HepG2 (cell line): ENCODE measurements around the gene UQCRC2. TPM values are rescaled to one million over a fixed set of nuclear protein-coding genes. Genes with fewer than 3 reads are reported as not detected.
A peak's percentile ranks its signal among the peaks of the same experiment; 100 is the strongest.

Experiments
- FOXA1 ChIP-seq, 2 experiments: fragments of 450-650 bp in 1 of 2; sonication (generic) in 1 of 2; formaldehyde crosslinking in 1 of 2; IDR thresholded peaks; 2 replicates each; pipeline versions ENCODE4 v1.4.0 to v1.6.1; 2016 to 2020; ENCODE audit warnings: missing genetic modification reagents in 1 of 2
- FOXK2 ChIP-seq: fragments of 450-650 bp; IDR thresholded peaks from 2 replicates; pipeline ENCODE4 v1.6.1; 2016
- KDM5A ChIP-seq: fragments of 200-600 bp; sonication (generic); IDR thresholded peaks from 2 replicates; pipeline ENCODE4 v1.7.0; 2018; ENCODE audit warnings: antibody characterized with exemption, mild to moderate bottlenecking, low read length, borderline replicate concordance
- MLLT10 ChIP-seq: sonication (generic); formaldehyde crosslinking; IDR thresholded peaks from 2 replicates; pipeline ENCODE4 v1.4.0; 2020; ENCODE audit warnings: missing genetic modification reagents
- MTF1 ChIP-seq: sonication (generic); formaldehyde crosslinking; IDR thresholded peaks from 2 replicates; pipeline ENCODE4 v1.5.0; 2020; ENCODE audit warnings: missing genetic modification reagents
- NCOA1 ChIP-seq: sonication (generic); formaldehyde crosslinking; IDR thresholded peaks from 2 replicates; pipeline ENCODE4 v1.9.0; 2021; ENCODE audit warnings: missing genetic modification reagents
- NFYB ChIP-seq: sonication (generic); formaldehyde crosslinking; IDR thresholded peaks from 2 replicates; pipeline ENCODE4 v1.4.0; 2020; ENCODE audit warnings: missing genetic modification reagents
- PHB2 ChIP-seq: fragments of 450-650 bp; IDR thresholded peaks from 2 replicates; pipeline ENCODE4 v1.6.1; 2018; ENCODE audit not compliant: partially characterized antibody
- PITX1 ChIP-seq: sonication (generic); formaldehyde crosslinking; IDR thresholded peaks from 2 replicates; pipeline ENCODE4 v1.5.1; 2020; ENCODE audit warnings: mild to moderate bottlenecking, missing genetic modification reagents
- RBM39 ChIP-seq: fragments of 200-400 bp; formaldehyde crosslinking; IDR thresholded peaks from one replicate; pipeline ENCODE4 v1.6.1; 2018; ENCODE audit warnings: antibody characterized with exemption, mild to moderate bottlenecking, low read depth, low read length; ENCODE audit not compliant: poor library complexity, severe bottlenecking
- ZNF335 ChIP-seq: sonication (generic); formaldehyde crosslinking; IDR thresholded peaks from 2 replicates; pipeline ENCODE4 v1.4.0; 2020; ENCODE audit warnings: missing genetic modification reagents
- ZNF431 ChIP-seq: sonication (generic); formaldehyde crosslinking; IDR thresholded peaks from 2 replicates; pipeline ENCODE4 v1.9.0; 2022; ENCODE audit warnings: missing genetic modification reagents, low read depth, mild to moderate bottlenecking, borderline replicate concordance
- ZNF563 ChIP-seq: sonication (generic); formaldehyde crosslinking; IDR thresholded peaks from 2 replicates; pipeline ENCODE4 v1.8.0; 2022; ENCODE audit warnings: mild to moderate bottlenecking, moderate library complexity, missing genetic modification reagents
- ZNF616 ChIP-seq: sonication (generic); formaldehyde crosslinking; IDR thresholded peaks from 2 replicates; pipeline ENCODE4 v1.5.0; 2020; ENCODE audit warnings: low read depth, mild to moderate bottlenecking, missing genetic modification reagents
- polyA plus RNA-seq, 8 experiments: library from polyadenylated mRNA; depleted of rRNA in 3 of 8; stranded (reverse) in 7 of 8; unstranded in 1 of 8; fragments of >200 nt; fragmentation: Illumina TruSeq in 4 of 8; extraction: Trizol in 4 of 8; gene quantifications; 2 replicates each; pipeline versions ENCODE4 v1.2.1 to v1.2.3, GENCODE V29; 2011 to 2016; ENCODE audit warnings: low read depth in 4 of 8, missing spikeins in 1 of 8, mixed read lengths in 1 of 8; ENCODE audit not compliant: insufficient read depth in 1 of 8
- total RNA-seq, 5 experiments: library from RNA; depleted of rRNA; stranded (reverse); fragments of >200 nt; fragmentation: Illumina TruSeq; extraction: Trizol; gene quantifications; 2 replicates each; pipeline ENCODE4 v1.2.3, GENCODE V29; 2016; ENCODE audit warnings: low read depth in 1 of 5
- TF ChIP-seq, protein P1 (sequence below): IDR thresholded peaks from 2 replicates; pipeline ENCODE4 v1.4.0; 2020; ENCODE audit warnings: mild to moderate bottlenecking, missing genetic modification reagents
- TF ChIP-seq, protein P2 (sequence below): sonication (generic); formaldehyde crosslinking; IDR thresholded peaks from 2 replicates; pipeline ENCODE4 v1.5.0; 2020; ENCODE audit warnings: mild to moderate bottlenecking, missing genetic modification reagents
- TF ChIP-seq, protein P3 (sequence below): sonication (generic); formaldehyde crosslinking; IDR thresholded peaks from 2 replicates; pipeline ENCODE4 v1.5.1; 2020; ENCODE audit warnings: mild to moderate bottlenecking, missing genetic modification reagents, borderline replicate concordance

The UQCRC2 gene
- total and polyA plus RNA-seq, 2 of the 13 experiments (the other 11 are each of a cell fraction or from before 2014, with no cell fraction given) = 442 to 536 TPM

DNA sequence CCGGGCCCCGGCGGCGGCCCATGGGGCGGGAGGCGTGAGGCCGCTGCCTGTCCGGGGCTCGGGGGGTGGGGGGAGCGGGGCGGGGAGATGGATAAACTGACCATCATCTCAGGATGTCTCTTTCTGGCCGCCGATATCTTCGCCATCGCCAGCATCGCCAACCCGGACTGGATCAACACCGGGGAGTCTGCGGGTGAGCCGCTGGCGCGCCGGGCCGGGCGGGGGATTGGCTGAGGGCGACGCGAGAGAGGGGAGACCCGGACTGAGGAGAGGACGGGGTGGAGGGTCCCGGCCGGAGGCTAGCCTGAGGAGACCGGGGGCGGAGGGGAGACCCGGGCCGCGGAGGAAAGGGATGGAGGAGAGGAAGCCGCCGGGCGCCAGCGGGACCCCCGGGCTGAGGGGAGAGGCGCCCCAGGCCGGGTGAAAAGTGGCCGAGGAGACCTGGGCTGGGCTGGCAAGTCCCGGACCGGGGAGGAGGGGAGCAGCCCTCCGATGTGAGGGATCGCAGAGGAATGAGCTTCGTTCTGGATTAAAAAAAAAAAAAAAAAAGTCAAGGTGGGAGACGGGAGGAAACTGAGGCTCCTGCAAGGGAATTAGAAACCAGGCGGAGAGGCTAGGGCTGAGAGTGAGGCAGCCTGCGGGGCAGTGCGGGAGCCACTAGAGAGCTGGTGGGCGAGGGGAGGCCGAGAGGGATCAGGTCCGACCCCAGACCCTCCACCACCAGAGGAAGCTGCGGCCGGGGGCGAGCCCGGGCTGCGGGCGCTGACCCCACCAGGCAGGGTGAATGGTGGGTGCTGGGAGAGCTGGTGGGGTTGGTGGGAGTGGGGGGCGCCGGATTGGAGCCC lies 55.3 kb downstream of the UQCRC2 start (continued):
- no peak for TF ChIP-seq FOXA1 (IDR thresholded peaks at IDR 0.05)
- TF ChIP-seq FOXA1 (CRISPR knock-in tag; IDR thresholded peaks at IDR 0.05) = no peak
- TF ChIP-seq PHB2 = no peak
- TF ChIP-seq, protein P1, sequence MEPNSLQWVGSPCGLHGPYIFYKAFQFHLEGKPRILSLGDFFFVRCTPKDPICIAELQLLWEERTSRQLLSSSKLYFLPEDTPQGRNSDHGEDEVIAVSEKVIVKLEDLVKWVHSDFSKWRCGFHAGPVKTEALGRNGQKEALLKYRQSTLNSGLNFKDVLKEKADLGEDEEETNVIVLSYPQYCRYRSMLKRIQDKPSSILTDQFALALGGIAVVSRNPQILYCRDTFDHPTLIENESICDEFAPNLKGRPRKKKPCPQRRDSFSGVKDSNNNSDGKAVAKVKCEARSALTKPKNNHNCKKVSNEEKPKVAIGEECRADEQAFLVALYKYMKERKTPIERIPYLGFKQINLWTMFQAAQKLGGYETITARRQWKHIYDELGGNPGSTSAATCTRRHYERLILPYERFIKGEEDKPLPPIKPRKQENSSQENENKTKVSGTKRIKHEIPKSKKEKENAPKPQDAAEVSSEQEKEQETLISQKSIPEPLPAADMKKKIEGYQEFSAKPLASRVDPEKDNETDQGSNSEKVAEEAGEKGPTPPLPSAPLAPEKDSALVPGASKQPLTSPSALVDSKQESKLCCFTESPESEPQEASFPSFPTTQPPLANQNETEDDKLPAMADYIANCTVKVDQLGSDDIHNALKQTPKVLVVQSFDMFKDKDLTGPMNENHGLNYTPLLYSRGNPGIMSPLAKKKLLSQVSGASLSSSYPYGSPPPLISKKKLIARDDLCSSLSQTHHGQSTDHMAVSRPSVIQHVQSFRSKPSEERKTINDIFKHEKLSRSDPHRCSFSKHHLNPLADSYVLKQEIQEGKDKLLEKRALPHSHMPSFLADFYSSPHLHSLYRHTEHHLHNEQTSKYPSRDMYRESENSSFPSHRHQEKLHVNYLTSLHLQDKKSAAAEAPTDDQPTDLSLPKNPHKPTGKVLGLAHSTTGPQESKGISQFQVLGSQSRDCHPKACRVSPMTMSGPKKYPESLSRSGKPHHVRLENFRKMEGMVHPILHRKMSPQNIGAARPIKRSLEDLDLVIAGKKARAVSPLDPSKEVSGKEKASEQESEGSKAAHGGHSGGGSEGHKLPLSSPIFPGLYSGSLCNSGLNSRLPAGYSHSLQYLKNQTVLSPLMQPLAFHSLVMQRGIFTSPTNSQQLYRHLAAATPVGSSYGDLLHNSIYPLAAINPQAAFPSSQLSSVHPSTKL = no peak
- TF ChIP-seq NCOA1 (CRISPR knock-in tag) = no peak
- no peak for TF ChIP-seq ZNF431 (CRISPR knock-in tag)
- no peak for TF ChIP-seq NFYB (CRISPR knock-in tag)
- TF ChIP-seq, protein P2, sequence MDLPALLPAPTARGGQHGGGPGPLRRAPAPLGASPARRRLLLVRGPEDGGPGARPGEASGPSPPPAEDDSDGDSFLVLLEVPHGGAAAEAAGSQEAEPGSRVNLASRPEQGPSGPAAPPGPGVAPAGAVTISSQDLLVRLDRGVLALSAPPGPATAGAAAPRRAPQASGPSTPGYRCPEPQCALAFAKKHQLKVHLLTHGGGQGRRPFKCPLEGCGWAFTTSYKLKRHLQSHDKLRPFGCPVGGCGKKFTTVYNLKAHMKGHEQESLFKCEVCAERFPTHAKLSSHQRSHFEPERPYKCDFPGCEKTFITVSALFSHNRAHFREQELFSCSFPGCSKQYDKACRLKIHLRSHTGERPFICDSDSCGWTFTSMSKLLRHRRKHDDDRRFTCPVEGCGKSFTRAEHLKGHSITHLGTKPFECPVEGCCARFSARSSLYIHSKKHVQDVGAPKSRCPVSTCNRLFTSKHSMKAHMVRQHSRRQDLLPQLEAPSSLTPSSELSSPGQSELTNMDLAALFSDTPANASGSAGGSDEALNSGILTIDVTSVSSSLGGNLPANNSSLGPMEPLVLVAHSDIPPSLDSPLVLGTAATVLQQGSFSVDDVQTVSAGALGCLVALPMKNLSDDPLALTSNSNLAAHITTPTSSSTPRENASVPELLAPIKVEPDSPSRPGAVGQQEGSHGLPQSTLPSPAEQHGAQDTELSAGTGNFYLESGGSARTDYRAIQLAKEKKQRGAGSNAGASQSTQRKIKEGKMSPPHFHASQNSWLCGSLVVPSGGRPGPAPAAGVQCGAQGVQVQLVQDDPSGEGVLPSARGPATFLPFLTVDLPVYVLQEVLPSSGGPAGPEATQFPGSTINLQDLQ = no peak
- TF ChIP-seq ZNF616 (CRISPR knock-in tag) = no peak
- TF ChIP-seq MLLT10 (CRISPR knock-in tag) = no peak
- no peak for TF ChIP-seq MTF1 (CRISPR knock-in tag)
- no peak; the same call in 1 of the 2 replicates for TF ChIP-seq PITX1 (CRISPR knock-in tag)
- no peak; the same call in 1 of the 2 replicates for TF ChIP-seq KDM5A
- TF ChIP-seq RBM39 = peak; percentile 57
- TF ChIP-seq, protein P3, sequence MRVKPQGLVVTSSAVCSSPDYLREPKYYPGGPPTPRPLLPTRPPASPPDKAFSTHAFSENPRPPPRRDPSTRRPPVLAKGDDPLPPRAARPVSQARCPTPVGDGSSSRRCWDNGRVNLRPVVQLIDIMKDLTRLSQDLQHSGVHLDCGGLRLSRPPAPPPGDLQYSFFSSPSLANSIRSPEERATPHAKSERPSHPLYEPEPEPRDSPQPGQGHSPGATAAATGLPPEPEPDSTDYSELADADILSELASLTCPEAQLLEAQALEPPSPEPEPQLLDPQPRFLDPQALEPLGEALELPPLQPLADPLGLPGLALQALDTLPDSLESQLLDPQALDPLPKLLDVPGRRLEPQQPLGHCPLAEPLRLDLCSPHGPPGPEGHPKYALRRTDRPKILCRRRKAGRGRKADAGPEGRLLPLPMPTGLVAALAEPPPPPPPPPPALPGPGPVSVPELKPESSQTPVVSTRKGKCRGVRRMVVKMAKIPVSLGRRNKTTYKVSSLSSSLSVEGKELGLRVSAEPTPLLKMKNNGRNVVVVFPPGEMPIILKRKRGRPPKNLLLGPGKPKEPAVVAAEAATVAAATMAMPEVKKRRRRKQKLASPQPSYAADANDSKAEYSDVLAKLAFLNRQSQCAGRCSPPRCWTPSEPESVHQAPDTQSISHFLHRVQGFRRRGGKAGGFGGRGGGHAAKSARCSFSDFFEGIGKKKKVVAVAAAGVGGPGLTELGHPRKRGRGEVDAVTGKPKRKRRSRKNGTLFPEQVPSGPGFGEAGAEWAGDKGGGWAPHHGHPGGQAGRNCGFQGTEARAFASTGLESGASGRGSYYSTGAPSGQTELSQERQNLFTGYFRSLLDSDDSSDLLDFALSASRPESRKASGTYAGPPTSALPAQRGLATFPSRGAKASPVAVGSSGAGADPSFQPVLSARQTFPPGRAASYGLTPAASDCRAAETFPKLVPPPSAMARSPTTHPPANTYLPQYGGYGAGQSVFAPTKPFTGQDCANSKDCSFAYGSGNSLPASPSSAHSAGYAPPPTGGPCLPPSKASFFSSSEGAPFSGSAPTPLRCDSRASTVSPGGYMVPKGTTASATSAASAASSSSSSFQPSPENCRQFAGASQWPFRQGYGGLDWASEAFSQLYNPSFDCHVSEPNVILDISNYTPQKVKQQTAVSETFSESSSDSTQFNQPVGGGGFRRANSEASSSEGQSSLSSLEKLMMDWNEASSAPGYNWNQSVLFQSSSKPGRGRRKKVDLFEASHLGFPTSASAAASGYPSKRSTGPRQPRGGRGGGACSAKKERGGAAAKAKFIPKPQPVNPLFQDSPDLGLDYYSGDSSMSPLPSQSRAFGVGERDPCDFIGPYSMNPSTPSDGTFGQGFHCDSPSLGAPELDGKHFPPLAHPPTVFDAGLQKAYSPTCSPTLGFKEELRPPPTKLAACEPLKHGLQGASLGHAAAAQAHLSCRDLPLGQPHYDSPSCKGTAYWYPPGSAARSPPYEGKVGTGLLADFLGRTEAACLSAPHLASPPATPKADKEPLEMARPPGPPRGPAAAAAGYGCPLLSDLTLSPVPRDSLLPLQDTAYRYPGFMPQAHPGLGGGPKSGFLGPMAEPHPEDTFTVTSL (CRISPR knock-in tag) = no peak
- no peak for TF ChIP-seq ZNF335 (CRISPR knock-in tag)
- no peak for TF ChIP-seq FOXK2
- no peak; the same call in 1 of the 2 replicates for TF ChIP-seq ZNF563 (CRISPR knock-in tag)
